Karpas-422 (cell line): Measurements from ENCODE around the gene XRCC5. TPM values are rescaled to one million over a fixed set of nuclear protein-coding genes. Genes with fewer than 3 reads are reported as not detected.

ENCODE experiments used
- DNase-seq: peaks from one replicate; pipeline ENCODE4 v3.0.0-alpha.2; 2015
- H2AFZ ChIP-seq: fragments of 200-600 bp; sonication (generic); 2 replicates; pipeline ENCODE4 v1.6.1; 2014; ENCODE audit warnings: antibody characterized with exemption, low read length, mixed read lengths
- H3K27ac ChIP-seq: fragments of 200-600 bp; sonication (generic); 2 replicates; pipeline ENCODE4 v1.5.1; 2014; ENCODE audit warnings: mild to moderate bottlenecking, low read length, moderate library complexity
- H3K27me3 ChIP-seq: fragments of 200-600 bp; sonication (generic); 2 replicates; pipeline ENCODE4 v1.6.1; 2014; ENCODE audit warnings: low read length, mixed read lengths
- H3K36me3 ChIP-seq: fragments of 200-600 bp; sonication (generic); 2 replicates; pipeline ENCODE4 v1.6.1; 2014; ENCODE audit warnings: low read length, mixed read lengths; ENCODE audit not compliant: insufficient read depth
- H3K4me1 ChIP-seq: fragments of 200-600 bp; sonication (generic); 2 replicates; pipeline ENCODE4 v1.6.1; 2014; ENCODE audit warnings: mild to moderate bottlenecking, low read length, mixed read lengths
- H3K4me2 ChIP-seq: fragments of 200-600 bp; sonication (generic); 2 replicates; pipeline ENCODE4 v1.6.1; 2014; ENCODE audit warnings: low read length, low read depth, mild to moderate bottlenecking; ENCODE audit not compliant: poor library complexity, severe bottlenecking
- H3K4me3 ChIP-seq: fragments of 200-600 bp; sonication (generic); 2 replicates; pipeline ENCODE4 v1.5.1; 2014; ENCODE audit warnings: mild to moderate bottlenecking, antibody characterized with exemption, low read length, mixed read lengths
- H3K79me2 ChIP-seq: fragments of 200-600 bp; sonication (generic); 2 replicates; pipeline ENCODE4 v1.6.1; 2014; ENCODE audit warnings: mild to moderate bottlenecking, low read length, mixed read lengths
- H3K9ac ChIP-seq: fragments of 200-600 bp; sonication (generic); 2 replicates; pipeline ENCODE4 v1.6.0; 2014; ENCODE audit warnings: low read length
- H3K9me2 ChIP-seq: fragments of 200-600 bp; sonication (generic), shearing (Covaris generic); replicated peaks from 2 replicates; pipeline ENCODE4 v1.6.0; 2014; ENCODE audit warnings: mild to moderate bottlenecking, low read length, moderate library complexity; ENCODE audit not compliant: insufficient read depth
- H3K9me3 ChIP-seq: fragments of 300-700, 200-600 bp; sonication (generic); 2 replicates; pipeline ENCODE4 v1.6.1; 2014; ENCODE audit warnings: low read length, mixed read lengths
- H4K20me1 ChIP-seq: fragments of 200-600 bp; sonication (generic); 2 replicates; pipeline ENCODE4 v1.6.1; 2014; ENCODE audit warnings: mild to moderate bottlenecking, antibody characterized with exemption, low read length, low read depth; ENCODE audit not compliant: insufficient read depth
- total RNA-seq: library from RNA; depleted of rRNA; stranded (reverse); fragments of >200 nt; shearing (Covaris generic); gene quantifications from 2 replicates; pipeline ENCODE4 v1.2.3, GENCODE V29; 2014; ENCODE audit warnings: low replicate concordance; rRNA removed

Gene XRCC5
- 102 and 107 TPM in 2 replicates for total RNA-seq

- H3K27ac ChIP-seq: peak within 1 kb of the TSS; percentile 87
- H3K9me2 ChIP-seq: no peaks in the 10 kb centered on the region
- H3K79me2 ChIP-seq: peaks cover 34% of the 10 kb centered on the region
- peak within 1 kb of the TSS; percentile 98 for H3K9ac ChIP-seq
- H2AFZ ChIP-seq: no peak within 1 kb of the TSS
- H3K4me1 ChIP-seq: peaks cover 44% of the 10 kb centered on the region
- peaks cover 12% of the 10 kb centered on the region; the same call in 1 of the 2 replicates for H4K20me1 ChIP-seq
- peak within 1 kb of the TSS; percentile 94 for H3K4me2 ChIP-seq
- H3K27me3 ChIP-seq: no peaks in the 10 kb centered on the region
- peaks cover 36% of the 10 kb centered on the region for H3K36me3 ChIP-seq
- DNase-seq: peak; percentile 99
- H3K4me3 ChIP-seq: peak within 1 kb of the TSS; percentile 95
- H3K9me3 ChIP-seq: no peaks in the 10 kb centered on the region
Observed at GRCh38 chr2:216108967-216109921, at the start of gene XRCC5. Gene XRCC5 (plus strand): TSS chr2:216109348. CDS start chr2:216109437, 89 bp downstream.

- no peak overlapping the region for H3K4me2 ChIP-seq
- H3K4me1 ChIP-seq: no peaks in the 10 kb centered on the region
- H3K27ac ChIP-seq: no peak overlapping the region
- H2AFZ ChIP-seq: no peak overlapping the region
- no peak overlapping the region for H3K4me3 ChIP-seq
- no peak overlapping the region for H3K9ac ChIP-seq
- H3K36me3 ChIP-seq: no peaks in the 10 kb centered on the region
- H3K79me2 ChIP-seq: no peaks in the 10 kb centered on the region
- no peak for DNase-seq
- H3K9me3 ChIP-seq: no peaks in the 10 kb centered on the region
- H4K20me1 ChIP-seq: no peaks in the 10 kb centered on the region
- no peaks in the 10 kb centered on the region for H3K27me3 ChIP-seq
- no peaks in the 10 kb centered on the region for H3K9me2 ChIP-seq
Observed at GRCh38 chr2:216064014-216064630, 45.0 kb upstream of the XRCC5 start.

GRCh38 chr2:216064665-216065064 is 44.5 kb upstream of the XRCC5 start:
- Histone ChIP-seq H3K27ac (no peak overlapping the region), H2AFZ (no peak overlapping the region), H3K4me2 (no peak overlapping the region)

GRCh38 chr2:216066230-216066629 is 42.9 kb upstream of the XRCC5 start:
- Histone ChIP-seq H3K4me1 (no peaks in the 10 kb centered on the region), H3K9me3 (no peaks in the 10 kb centered on the region), H3K36me3 (no peaks in the 10 kb centered on the region), H3K27ac (no peak overlapping the region), H3K9ac (no peak overlapping the region), H2AFZ (no peak overlapping the region), H4K20me1 (no peaks in the 10 kb centered on the region), H3K9me2 (no peaks in the 10 kb centered on the region), H3K4me2 (no peak overlapping the region), H3K79me2 (no peaks in the 10 kb centered on the region), H3K4me3 (no peak overlapping the region), H3K27me3 (no peaks in the 10 kb centered on the region)
- DNase-seq: no peak

More at GRCh38 chr2:216064665-216065064, 44.5 kb upstream of the XRCC5 start:
- H3K4me1 ChIP-seq: no peaks in the 10 kb centered on the region
- no peak overlapping the region for H3K9ac ChIP-seq
- no peaks in the 10 kb centered on the region for H3K36me3 ChIP-seq
- no peaks in the 10 kb centered on the region for H3K9me3 ChIP-seq
- H3K4me3 ChIP-seq: no peak overlapping the region
- DNase-seq: no peak
- H3K9me2 ChIP-seq: no peaks in the 10 kb centered on the region
- no peaks in the 10 kb centered on the region for H3K79me2 ChIP-seq
- no peaks in the 10 kb centered on the region for H4K20me1 ChIP-seq
- H3K27me3 ChIP-seq: no peaks in the 10 kb centered on the region

GRCh38 chr2:216069028-216069427 is 40.1 kb upstream of the XRCC5 start:
- Histone ChIP-seq H3K79me2 (no peaks in the 10 kb centered on the region), H4K20me1 (no peaks in the 10 kb centered on the region), H3K9ac (no peak overlapping the region), H3K36me3 (no peaks in the 10 kb centered on the region), H3K4me1 (no peaks in the 10 kb centered on the region), H3K27me3 (no peaks in the 10 kb centered on the region), H3K9me2 (no peaks in the 10 kb centered on the region), H3K4me3 (no peak overlapping the region), H3K9me3 (no peaks in the 10 kb centered on the region), H2AFZ (no peak overlapping the region), H3K27ac (no peak overlapping the region), H3K4me2 (no peak overlapping the region)
- DNase-seq: no peak

- Histone ChIP-seq H3K36me3 (no peaks in the 10 kb centered on the region), H3K4me1 (no peaks in the 10 kb centered on the region), H2AFZ (no peak overlapping the region), H3K9ac (no peak overlapping the region), H3K4me2 (no peak overlapping the region), H4K20me1 (no peaks in the 10 kb centered on the region), H3K27ac (no peak overlapping the region), H3K9me3 (no peaks in the 10 kb centered on the region), H3K27me3 (no peaks in the 10 kb centered on the region), H3K9me2 (no peaks in the 10 kb centered on the region), H3K79me2 (no peaks in the 10 kb centered on the region), H3K4me3 (no peak overlapping the region)
- DNase-seq: no peak
Observed at GRCh38 chr2:216070195-216070594, 39.0 kb upstream of the XRCC5 start.

- Histone ChIP-seq H3K4me1 (no peaks in the 10 kb centered on the region), H4K20me1 (no peaks in the 10 kb centered on the region), H3K4me3 (no peak overlapping the region), H3K36me3 (no peaks in the 10 kb centered on the region), H3K4me2 (no peak overlapping the region), H3K9me3 (no peaks in the 10 kb centered on the region), H3K9ac (no peak overlapping the region), H3K27me3 (no peaks in the 10 kb centered on the region), H3K9me2 (no peaks in the 10 kb centered on the region), H2AFZ (no peak overlapping the region), H3K79me2 (no peaks in the 10 kb centered on the region), H3K27ac (no peak overlapping the region)
- DNase-seq: no peak
Observed at GRCh38 chr2:216071111-216071851, 37.9 kb upstream of the XRCC5 start.

- Histone ChIP-seq H3K27me3 (no peaks in the 10 kb centered on the region), H2AFZ (no peak overlapping the region), H3K9me3 (no peaks in the 10 kb centered on the region), H3K79me2 (no peaks in the 10 kb centered on the region), H3K9ac (no peak overlapping the region), H3K27ac (no peak overlapping the region), H4K20me1 (no peaks in the 10 kb centered on the region), H3K36me3 (no peaks in the 10 kb centered on the region), H3K4me2 (no peak overlapping the region), H3K9me2 (no peaks in the 10 kb centered on the region), H3K4me1 (no peaks in the 10 kb centered on the region), H3K4me3 (no peak overlapping the region)
- no peak for DNase-seq
Observed at GRCh38 chr2:216072473-216072872, 36.7 kb upstream of the XRCC5 start.
